LNCaP clone FGC (cell line): ENCODE data around the gene ALAS1.

Experiments
- DNase-seq: peaks from one replicate; pipeline ENCODE4 v3.0.0-alpha.2; 2011; ENCODE audit warnings: low read depth
- H3K4me3 ChIP-seq: 2 replicates; pipeline ENCODE4 v1.5.1; 2011; ENCODE audit warnings: mild to moderate bottlenecking, low read depth, low read length, control low read depth
- TF ChIP-seq, protein P1 (sequence below): IDR thresholded peaks from 2 replicates; pipeline ENCODE4 v1.5.1; 2012; ENCODE audit warnings: mild to moderate bottlenecking; ENCODE audit not compliant: control insufficient read depth, insufficient read depth; ENCODE audit errors: extremely low read depth

Gene ALAS1

DNA sequence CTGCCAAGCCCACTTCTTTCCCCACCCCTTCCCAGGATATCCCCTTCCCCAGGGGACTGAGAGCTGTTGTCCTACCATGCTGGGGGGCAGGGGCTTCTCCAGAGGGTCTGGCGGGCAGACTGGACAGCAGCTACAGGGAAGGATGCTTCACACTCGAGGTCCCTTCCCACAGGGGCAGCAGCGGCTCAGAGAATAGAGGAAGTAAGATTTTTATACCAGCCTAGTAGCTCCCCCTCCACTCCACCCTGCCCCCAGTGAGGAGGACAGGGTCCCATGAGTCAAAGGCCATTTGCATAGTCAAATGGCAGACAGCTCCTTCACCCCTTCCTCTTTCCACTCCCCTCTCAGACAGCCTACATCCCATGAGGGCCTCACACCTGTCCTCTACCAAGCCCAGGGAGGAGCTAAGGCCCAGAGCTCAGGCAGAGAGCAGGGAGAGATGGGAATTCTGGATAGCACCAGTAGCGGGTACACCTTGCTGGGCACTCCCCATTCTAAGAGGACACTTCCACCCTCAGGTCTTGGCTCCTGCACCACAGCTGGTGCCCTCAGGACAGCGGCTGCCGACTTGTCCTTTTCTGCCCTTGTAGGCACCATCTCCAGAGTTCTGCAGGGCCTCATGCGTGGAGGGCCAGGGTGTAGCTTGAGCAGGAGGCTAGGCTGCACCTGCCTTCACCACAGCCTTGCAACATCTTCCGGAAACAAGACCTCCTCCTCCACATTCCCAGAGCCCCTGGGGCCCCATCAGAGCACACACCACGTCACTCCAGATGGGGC, 27.7 kb downstream of the ALAS1 start, which contains the start of gene TLR9:
TLR9 (minus strand) TSS at position 194 of the 777 bp plus-strand sequence; CDS start at position 78, 116 bp downstream.
- TF ChIP-seq, protein P1, sequence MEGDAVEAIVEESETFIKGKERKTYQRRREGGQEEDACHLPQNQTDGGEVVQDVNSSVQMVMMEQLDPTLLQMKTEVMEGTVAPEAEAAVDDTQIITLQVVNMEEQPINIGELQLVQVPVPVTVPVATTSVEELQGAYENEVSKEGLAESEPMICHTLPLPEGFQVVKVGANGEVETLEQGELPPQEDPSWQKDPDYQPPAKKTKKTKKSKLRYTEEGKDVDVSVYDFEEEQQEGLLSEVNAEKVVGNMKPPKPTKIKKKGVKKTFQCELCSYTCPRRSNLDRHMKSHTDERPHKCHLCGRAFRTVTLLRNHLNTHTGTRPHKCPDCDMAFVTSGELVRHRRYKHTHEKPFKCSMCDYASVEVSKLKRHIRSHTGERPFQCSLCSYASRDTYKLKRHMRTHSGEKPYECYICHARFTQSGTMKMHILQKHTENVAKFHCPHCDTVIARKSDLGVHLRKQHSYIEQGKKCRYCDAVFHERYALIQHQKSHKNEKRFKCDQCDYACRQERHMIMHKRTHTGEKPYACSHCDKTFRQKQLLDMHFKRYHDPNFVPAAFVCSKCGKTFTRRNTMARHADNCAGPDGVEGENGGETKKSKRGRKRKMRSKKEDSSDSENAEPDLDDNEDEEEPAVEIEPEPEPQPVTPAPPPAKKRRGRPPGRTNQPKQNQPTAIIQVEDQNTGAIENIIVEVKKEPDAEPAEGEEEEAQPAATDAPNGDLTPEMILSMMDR: no peak
- H3K4me3 ChIP-seq: no peak within 1 kb of the TSS
- DNase-seq: no peak

DNA sequence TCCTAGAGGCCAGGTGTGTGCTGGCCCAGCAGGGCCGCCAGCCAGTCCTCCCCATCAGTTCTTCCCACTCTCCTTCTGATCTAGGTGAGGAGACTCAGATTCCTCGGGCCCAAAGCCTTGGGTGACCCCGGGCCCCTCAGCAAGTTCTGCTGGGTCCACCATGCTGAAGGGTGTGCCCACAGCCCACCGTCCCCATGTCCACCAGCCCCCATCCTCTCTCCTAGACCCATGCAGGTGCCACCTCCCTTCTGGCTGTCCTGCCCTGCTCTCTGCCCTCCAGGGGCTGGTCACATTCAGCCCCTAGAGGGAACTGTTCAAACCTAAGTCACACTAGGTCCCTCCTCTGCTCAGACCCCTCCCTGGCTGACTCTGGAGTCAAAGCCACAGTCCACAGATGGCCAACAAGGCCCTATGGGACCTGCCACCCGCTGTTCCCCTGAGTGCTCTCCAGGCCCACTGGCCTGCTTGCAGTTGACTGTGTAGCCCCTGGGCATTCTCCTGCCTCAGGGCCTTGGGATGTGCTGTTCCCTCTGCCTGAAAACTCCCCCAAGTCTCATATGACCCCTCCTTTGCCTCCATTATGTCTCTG, 28.4 kb downstream of the ALAS1 start:
- TF ChIP-seq, protein P1: no peak
- DNase-seq: no peak
- no peak overlapping the region for H3K4me3 ChIP-seq

DNA sequence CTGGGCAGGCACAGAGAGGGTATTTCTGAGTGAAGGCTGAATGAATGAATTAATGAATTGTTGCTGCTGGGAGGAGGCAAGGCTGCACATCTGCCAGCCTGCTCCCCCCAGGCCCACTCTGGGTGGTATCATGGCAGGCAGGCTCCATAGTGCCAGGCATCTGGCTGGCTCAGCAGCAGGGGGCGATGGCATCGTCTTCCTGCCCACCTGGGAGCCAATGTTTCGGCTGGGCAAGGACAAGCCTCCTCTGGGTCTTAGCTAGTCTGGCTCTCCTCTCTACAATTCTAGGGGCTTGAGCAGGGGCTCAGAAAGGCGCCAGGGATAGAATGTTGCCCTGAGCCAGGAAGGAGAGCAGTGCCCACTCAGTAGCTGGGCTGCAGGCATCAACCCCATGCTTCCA, 29.2 kb downstream of the ALAS1 start:
- no peak overlapping the region for H3K4me3 ChIP-seq
- TF ChIP-seq, protein P1: no peak
- no peak for DNase-seq

DNA sequence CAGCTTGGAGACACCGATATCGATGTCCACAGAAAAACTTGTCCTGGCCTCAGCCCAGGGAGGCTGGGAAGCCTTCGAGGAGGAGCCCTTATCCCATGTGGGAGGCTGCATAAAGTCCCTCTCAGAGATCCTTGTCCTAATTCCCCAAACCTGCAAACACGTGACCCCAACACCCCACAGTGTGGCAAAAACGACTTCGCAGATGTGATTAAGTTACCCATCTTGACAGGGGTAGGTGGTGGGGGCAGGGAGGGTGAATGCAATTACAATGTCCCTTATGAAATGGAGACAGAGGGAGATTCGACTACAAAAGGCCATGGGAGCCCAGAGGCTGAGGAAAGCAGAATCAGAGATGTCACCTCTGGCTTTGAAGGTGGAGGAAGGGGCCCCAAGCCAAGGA, 29.8 kb downstream of the ALAS1 start:
- no peak for DNase-seq
- TF ChIP-seq, protein P1: no peak

DNA sequence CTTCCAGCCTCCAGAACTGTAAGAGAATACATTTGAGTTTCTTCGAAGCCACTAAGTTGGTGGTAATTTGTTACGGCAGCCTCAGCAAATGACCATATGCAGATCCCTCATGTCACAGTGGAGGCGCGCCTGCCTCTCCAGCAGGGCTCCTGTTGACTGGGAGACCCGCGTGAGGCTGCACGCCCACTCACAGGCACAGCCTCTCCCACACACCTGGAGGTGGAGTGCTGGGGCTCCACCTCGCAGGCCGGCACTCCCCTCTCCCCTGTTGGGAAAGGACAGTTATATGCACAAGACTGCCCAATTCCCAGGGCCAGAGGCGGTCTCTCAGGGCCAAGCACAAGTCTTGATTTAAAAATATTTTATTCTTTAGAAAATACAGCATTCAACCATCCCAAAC, 30.3 kb downstream of the ALAS1 start:
- TF ChIP-seq, protein P1: no peak
- no peak for DNase-seq
- H3K4me3 ChIP-seq: no peak overlapping the region

More for the DNA sequence above, 29.8 kb downstream of the ALAS1 start:
- H3K4me3 ChIP-seq: no peak overlapping the region

DNA sequence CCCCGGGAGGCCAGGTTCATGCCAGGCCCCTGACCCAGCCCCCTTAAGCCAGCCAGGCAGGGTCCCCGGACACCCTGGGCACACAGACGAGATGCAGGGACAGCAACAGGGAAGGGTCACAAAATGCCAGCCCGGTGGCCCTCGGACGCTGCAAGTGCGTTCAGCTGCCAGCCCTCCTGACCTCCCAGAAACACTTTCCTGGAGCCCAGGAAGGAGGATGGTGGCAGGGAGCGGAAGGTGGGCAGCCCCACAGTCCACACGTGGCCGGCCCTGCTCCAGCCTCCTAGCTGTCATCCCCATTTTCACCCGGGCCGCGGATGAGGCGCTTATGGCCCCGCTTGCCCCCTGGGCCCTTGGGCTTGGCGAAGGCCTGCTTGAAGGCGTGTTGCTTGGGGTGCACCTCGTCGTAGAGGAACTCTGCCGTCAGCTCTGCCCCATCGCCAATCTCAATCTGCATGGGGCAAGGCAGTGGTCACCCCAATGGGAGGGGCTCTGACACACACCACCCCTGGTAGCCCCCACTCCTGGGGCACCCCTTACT, 30.9 kb downstream of the ALAS1 start:
- TF ChIP-seq, protein P1: no peak
- no peak overlapping the region for H3K4me3 ChIP-seq
- DNase-seq: no peak
